HG03039 (cell line): Measurements from ENCODE around the gene ZNF784.

Source experiments
- ATAC-seq: cut with Tn5 transposase; IDR thresholded peaks from one replicate; pipeline ENCODE4 v1.9.1; 2021; ENCODE audit warnings: mild to moderate bottlenecking, moderate library complexity; ENCODE audit not compliant: unreplicated experiment

ZNF784 gene

GRCh38 chr19:55621673-55622231 lies 2.6 kb downstream of the ZNF784 start:
- no peak for ATAC-seq

GRCh38 chr19:55621205-55621672 lies 3.1 kb downstream of the ZNF784 start:
- ATAC-seq = no peak

GRCh38 chr19:55620410-55621204 lies 3.8 kb downstream of the ZNF784 start:
- ATAC-seq = no peak

GRCh38 chr19:55619286-55619685 lies 5.1 kb downstream of the ZNF784 start:
- no peak for ATAC-seq

GRCh38 chr19:55618426-55618825 lies 5.9 kb downstream of the ZNF784 start:
- no peak for ATAC-seq

GRCh38 chr19:55617426-55617825 lies 6.9 kb downstream of the ZNF784 start:
- ATAC-seq = no peak

GRCh38 chr19:55616395-55616875 lies 7.9 kb downstream of the ZNF784 start:
- ATAC-seq = no peak

GRCh38 chr19:55615543-55616394 lies 8.6 kb downstream of the ZNF784 start:
- ATAC-seq = no peak

- no peak for ATAC-seq
Observed at GRCh38 chr19:55614711-55615542, 9.4 kb downstream of the ZNF784 start.

- no peak for ATAC-seq
Observed at GRCh38 chr19:55613930-55614710, 10.2 kb downstream of the ZNF784 start.

GRCh38 chr19:55613396-55613795 lies 11.0 kb downstream of the ZNF784 start:
- no peak for ATAC-seq

GRCh38 chr19:55611983-55612645 lies 12.3 kb downstream of the ZNF784 start:
- ATAC-seq = no peak

GRCh38 chr19:55611300-55611982 lies 12.9 kb downstream of the ZNF784 start:
- no peak for ATAC-seq

GRCh38 chr19:55609326-55609725 lies 15.0 kb downstream of the ZNF784 start:
- no peak for ATAC-seq

- ATAC-seq = no peak
Observed at GRCh38 chr19:55606817-55607216, 17.5 kb downstream of the ZNF784 start.

GRCh38 chr19:55606471-55606787 lies 17.9 kb downstream of the ZNF784 start:
- no peak for ATAC-seq

- ATAC-seq = peak; percentile 12
Observed at GRCh38 chr19:55605637-55606470, 18.5 kb downstream of the ZNF784 start, which contains the start of gene ZNF865. Gene ZNF865 (plus strand): TSS chr19:55605647. CDS start chr19:55613619, 7,972 bp downstream.

GRCh38 chr19:55605207-55605636 lies 19.1 kb downstream of the ZNF784 start:
- peak; percentile 65 for ATAC-seq
